Karpas-422 (cell line): ENCODE measurements around the gene SCYL2. TPM values are rescaled to one million over a fixed set of nuclear protein-coding genes. Genes with fewer than 3 reads are reported as not detected.
"Not testable (repeated sequence)": the region's sequence is repeated elsewhere in the genome, so short reads cannot be mapped to it uniquely, and the experiment has no call there.

ENCODE experiments used
- DNase-seq: peaks from one replicate; pipeline ENCODE4 v3.0.0-alpha.2; 2015
- H2AFZ ChIP-seq: fragments of 200-600 bp; sonication (generic); 2 replicates; pipeline ENCODE4 v1.6.1; 2014; ENCODE audit warnings: antibody characterized with exemption, low read length, mixed read lengths
- H3K27ac ChIP-seq: fragments of 200-600 bp; sonication (generic); 2 replicates; pipeline ENCODE4 v1.5.1; 2014; ENCODE audit warnings: mild to moderate bottlenecking, low read length, moderate library complexity
- H3K27me3 ChIP-seq: fragments of 200-600 bp; sonication (generic); 2 replicates; pipeline ENCODE4 v1.6.1; 2014; ENCODE audit warnings: low read length, mixed read lengths
- H3K36me3 ChIP-seq: fragments of 200-600 bp; sonication (generic); 2 replicates; pipeline ENCODE4 v1.6.1; 2014; ENCODE audit warnings: low read length, mixed read lengths; ENCODE audit not compliant: insufficient read depth
- H3K4me1 ChIP-seq: fragments of 200-600 bp; sonication (generic); 2 replicates; pipeline ENCODE4 v1.6.1; 2014; ENCODE audit warnings: mild to moderate bottlenecking, low read length, mixed read lengths
- H3K4me2 ChIP-seq: fragments of 200-600 bp; sonication (generic); 2 replicates; pipeline ENCODE4 v1.6.1; 2014; ENCODE audit warnings: low read length, low read depth, mild to moderate bottlenecking; ENCODE audit not compliant: poor library complexity, severe bottlenecking
- H3K4me3 ChIP-seq: fragments of 200-600 bp; sonication (generic); 2 replicates; pipeline ENCODE4 v1.5.1; 2014; ENCODE audit warnings: mild to moderate bottlenecking, antibody characterized with exemption, low read length, mixed read lengths
- H3K79me2 ChIP-seq: fragments of 200-600 bp; sonication (generic); 2 replicates; pipeline ENCODE4 v1.6.1; 2014; ENCODE audit warnings: mild to moderate bottlenecking, low read length, mixed read lengths
- H3K9ac ChIP-seq: fragments of 200-600 bp; sonication (generic); 2 replicates; pipeline ENCODE4 v1.6.0; 2014; ENCODE audit warnings: low read length
- H3K9me2 ChIP-seq: fragments of 200-600 bp; sonication (generic), shearing (Covaris generic); replicated peaks from 2 replicates; pipeline ENCODE4 v1.6.0; 2014; ENCODE audit warnings: mild to moderate bottlenecking, low read length, moderate library complexity; ENCODE audit not compliant: insufficient read depth
- H3K9me3 ChIP-seq: fragments of 300-700, 200-600 bp; sonication (generic); 2 replicates; pipeline ENCODE4 v1.6.1; 2014; ENCODE audit warnings: low read length, mixed read lengths
- H4K20me1 ChIP-seq: fragments of 200-600 bp; sonication (generic); 2 replicates; pipeline ENCODE4 v1.6.1; 2014; ENCODE audit warnings: mild to moderate bottlenecking, antibody characterized with exemption, low read length, low read depth; ENCODE audit not compliant: insufficient read depth
- total RNA-seq: library from RNA; depleted of rRNA; stranded (reverse); fragments of >200 nt; shearing (Covaris generic); gene quantifications from 2 replicates; pipeline ENCODE4 v1.2.3, GENCODE V29; 2014; ENCODE audit warnings: low replicate concordance

The SCYL2 gene
- total RNA-seq, 1 experiment from 2014 or later = 96.2 TPM

- Histone ChIP-seq H3K4me2 (no peak overlapping the region), H3K27ac (no peak overlapping the region), H3K4me3 (no peak overlapping the region), H3K36me3 (peaks cover 25% of the 10 kb centered on the region), H3K9me2 (no peaks in the 10 kb centered on the region), H4K20me1 (no peaks in the 10 kb centered on the region), H3K4me1 (no peaks in the 10 kb centered on the region), H3K79me2 (peaks cover 82% of the 10 kb centered on the region), H2AFZ (no peak overlapping the region), H3K9me3 (no peaks in the 10 kb centered on the region), H3K27me3 (no peaks in the 10 kb centered on the region), H3K9ac (no peak overlapping the region)
- DNase-seq = no peak
Measured at GRCh38 chr12:100289038-100289437, 22.1 kb downstream of the SCYL2 start.

GRCh38 chr12:100290016-100290415 lies 23.0 kb downstream of the SCYL2 start:
- no peaks in the 10 kb centered on the region for H3K9me3 ChIP-seq
- DNase-seq = no peak
- H3K9ac ChIP-seq = no peak overlapping the region
- no peak overlapping the region for H3K4me3 ChIP-seq
- H4K20me1 ChIP-seq = no peaks in the 10 kb centered on the region
- no peak overlapping the region for H2AFZ ChIP-seq
- H3K9me2 ChIP-seq = no peaks in the 10 kb centered on the region
- peaks cover 22% of the 10 kb centered on the region for H3K36me3 ChIP-seq
- no peak overlapping the region for H3K4me2 ChIP-seq
- no peaks in the 10 kb centered on the region for H3K27me3 ChIP-seq
- H3K79me2 ChIP-seq = peaks cover 73% of the 10 kb centered on the region
- H3K27ac ChIP-seq = no peak overlapping the region
- H3K4me1 ChIP-seq = no peaks in the 10 kb centered on the region

- H4K20me1 ChIP-seq = no peaks in the 10 kb centered on the region
- peaks cover 23% of the 10 kb centered on the region for H3K36me3 ChIP-seq
- no peaks in the 10 kb centered on the region for H3K4me1 ChIP-seq
- H3K9me3 ChIP-seq = no peaks in the 10 kb centered on the region
- no peak for DNase-seq
- H3K79me2 ChIP-seq = peaks cover 49% of the 10 kb centered on the region
- no peaks in the 10 kb centered on the region for H3K27me3 ChIP-seq
- H3K4me3 ChIP-seq = no peak overlapping the region
- no peak overlapping the region for H3K4me2 ChIP-seq
- H3K9ac ChIP-seq = no peak overlapping the region
- no peaks in the 10 kb centered on the region for H3K9me2 ChIP-seq
- no peak overlapping the region for H2AFZ ChIP-seq
- H3K27ac ChIP-seq = no peak overlapping the region
Measured at GRCh38 chr12:100293017-100293416, 26.0 kb downstream of the SCYL2 start.

GRCh38 chr12:100294366-100294765 lies 27.4 kb downstream of the SCYL2 start:
- H3K27ac ChIP-seq, H3K9me3 ChIP-seq, H2AFZ ChIP-seq, H3K4me3 ChIP-seq, H3K9ac ChIP-seq, H3K9me2 ChIP-seq, H3K27me3 ChIP-seq, H3K4me2 ChIP-seq, H4K20me1 ChIP-seq, DNase-seq, H3K4me1 ChIP-seq: not testable (repeated sequence)
- peaks cover 30% of the 10 kb centered on the region for H3K36me3 ChIP-seq
- peaks cover 43% of the 10 kb centered on the region for H3K79me2 ChIP-seq

GRCh38 chr12:100295764-100296555 lies 29.0 kb downstream of the SCYL2 start:
- peaks cover 43% of the 10 kb centered on the region for H3K79me2 ChIP-seq
- H3K27me3 ChIP-seq = no peaks in the 10 kb centered on the region
- H3K27ac ChIP-seq = no peak overlapping the region
- no peak for DNase-seq
- no peak overlapping the region for H2AFZ ChIP-seq
- H3K4me1 ChIP-seq = no peaks in the 10 kb centered on the region
- H4K20me1 ChIP-seq = no peaks in the 10 kb centered on the region
- H3K9me2 ChIP-seq = no peaks in the 10 kb centered on the region
- no peak overlapping the region for H3K4me2 ChIP-seq
- H3K4me3 ChIP-seq = no peak overlapping the region
- H3K9ac ChIP-seq = no peak overlapping the region
- peaks cover 46% of the 10 kb centered on the region for H3K36me3 ChIP-seq
- H3K9me3 ChIP-seq = peaks cover 7% of the 10 kb centered on the region; the same call in 1 of the 2 replicates

- H2AFZ ChIP-seq = no peak overlapping the region
- H4K20me1 ChIP-seq = no peaks in the 10 kb centered on the region
Measured at GRCh38 chr12:100302081-100302480, 35.1 kb downstream of the SCYL2 start.

GRCh38 chr12:100303831-100304230 lies 36.9 kb downstream of the SCYL2 start:
- no peak overlapping the region for H3K9ac ChIP-seq
- no peaks in the 10 kb centered on the region for H4K20me1 ChIP-seq
- no peak for DNase-seq
- H3K9me3 ChIP-seq = peaks cover 7% of the 10 kb centered on the region; the same call in 1 of the 2 replicates
- H3K27ac ChIP-seq = no peak overlapping the region
- H2AFZ ChIP-seq = no peak overlapping the region
- H3K4me1 ChIP-seq = no peaks in the 10 kb centered on the region
- H3K27me3 ChIP-seq = no peaks in the 10 kb centered on the region
- H3K4me3 ChIP-seq = no peak overlapping the region
- no peaks in the 10 kb centered on the region for H3K9me2 ChIP-seq
- peaks cover 45% of the 10 kb centered on the region for H3K79me2 ChIP-seq
- H3K4me2 ChIP-seq = no peak overlapping the region
- H3K36me3 ChIP-seq = peaks cover 51% of the 10 kb centered on the region

More at GRCh38 chr12:100302081-100302480, 35.1 kb downstream of the SCYL2 start:
- Histone ChIP-seq H3K4me1 (no peaks in the 10 kb centered on the region), H3K4me2 (no peak overlapping the region), H3K9me3 (peaks cover 7% of the 10 kb centered on the region; the same call in 1 of the 2 replicates), H3K36me3 (peaks cover 57% of the 10 kb centered on the region), H3K27ac (no peak overlapping the region), H3K27me3 (no peaks in the 10 kb centered on the region), H3K4me3 (no peak overlapping the region), H3K9me2 (no peaks in the 10 kb centered on the region), H3K9ac (no peak overlapping the region), H3K79me2 (peaks cover 43% of the 10 kb centered on the region)
- DNase-seq = no peak

- Histone ChIP-seq H3K79me2 (peaks cover 45% of the 10 kb centered on the region), H3K36me3 (peaks cover 46% of the 10 kb centered on the region)
- H3K4me2 ChIP-seq, H3K9me2 ChIP-seq, H3K27me3 ChIP-seq, DNase-seq, H3K4me1 ChIP-seq, H2AFZ ChIP-seq, H3K27ac ChIP-seq, H4K20me1 ChIP-seq, H3K4me3 ChIP-seq, H3K9ac ChIP-seq, H3K9me3 ChIP-seq: not testable (repeated sequence)
Measured at GRCh38 chr12:100304334-100304733, 37.4 kb downstream of the SCYL2 start.
